22Rv1 (cell line): ENCODE data around the gene NEIL1.
"Not testable (repeated sequence)": the region's sequence is repeated elsewhere in the genome, so short reads cannot be mapped to it uniquely, and the experiment has no call there.

Experiments
- H3K27ac ChIP-seq: fragments of 450-650 bp; 2 replicates; pipeline ENCODE4 v1.5.1; 2017
- CTCF ChIP-seq: fragments of 450-650 bp; IDR thresholded peaks from 2 replicates; pipeline ENCODE4 v1.5.1; 2017; ENCODE audit warnings: mild to moderate bottlenecking
- ZFX ChIP-seq: fragments of 450-650 bp; IDR thresholded peaks from 2 replicates; pipeline ENCODE4 v1.6.1; 2017; ENCODE audit warnings: antibody characterized with exemption, borderline replicate concordance

The NEIL1 gene

GRCh38 chr15:75339531-75340240 is 7.2 kb upstream of the NEIL1 start:
- TF ChIP-seq ZFX: no peak
- TF ChIP-seq CTCF: no peak

GRCh38 chr15:75342221-75342620 is 4.6 kb upstream of the NEIL1 start:
- TF ChIP-seq CTCF (no peak), ZFX (no peak)
- no peak overlapping the region for H3K27ac ChIP-seq

More at GRCh38 chr15:75339531-75340240, 7.2 kb upstream of the NEIL1 start:
- H3K27ac ChIP-seq: no peak overlapping the region

- not testable (repeated sequence) for H3K27ac ChIP-seq
Measured at GRCh38 chr15:75343953-75344352, 2.9 kb upstream of the NEIL1 start.

- TF ChIP-seq CTCF (no peak), ZFX (no peak)
- H3K27ac ChIP-seq: peak overlapping the region; percentile 63
Measured at GRCh38 chr15:75347222-75348033, 589 bp downstream of the NEIL1 start.

GRCh38 chr15:75348034-75348561 is 1.3 kb downstream of the NEIL1 start:
- H3K27ac ChIP-seq: peak overlapping the region; percentile 63

GRCh38 chr15:75348562-75349350 is 1.9 kb downstream of the NEIL1 start:
- TF ChIP-seq CTCF (no peak), ZFX (no peak)
- H3K27ac ChIP-seq: peak overlapping the region; percentile 63

More at GRCh38 chr15:75348034-75348561, 1.3 kb downstream of the NEIL1 start:
- TF ChIP-seq ZFX (no peak), CTCF (no peak)

GRCh38 chr15:75349351-75349669 is 2.5 kb downstream of the NEIL1 start:
- not testable (repeated sequence) for H3K27ac ChIP-seq
